HG02759 (cell line): Measurements from ENCODE around the gene FAM89A.
"Not testable (repeated sequence)": the region's sequence is repeated elsewhere in the genome, so short reads cannot be mapped to it uniquely, and the experiment has no call there.

Experiments
- ATAC-seq: cut with Tn5 transposase; IDR thresholded peaks from one replicate; pipeline ENCODE4 v1.9.1; 2021; ENCODE audit warnings: mild to moderate bottlenecking, moderate library complexity; ENCODE audit not compliant: unreplicated experiment

Gene FAM89A

DNA sequence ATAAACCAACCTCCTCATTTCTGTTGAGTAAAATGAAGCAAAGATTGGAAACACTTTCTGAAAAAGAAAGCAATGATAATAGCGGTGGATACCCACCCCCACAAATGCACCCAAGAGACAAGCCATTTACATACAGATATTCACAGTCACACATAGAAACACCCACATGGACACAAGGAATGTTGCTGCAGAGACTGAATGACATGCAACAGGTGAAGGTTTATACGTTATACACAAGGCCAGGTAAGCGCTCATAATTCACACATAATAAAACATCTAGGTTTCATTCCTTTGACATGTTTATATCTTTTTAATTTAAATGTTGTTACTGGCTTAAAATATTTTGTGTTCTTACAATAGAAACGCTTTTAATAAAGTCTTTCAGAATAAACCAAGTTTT lies 39.9 kb downstream of the FAM89A start:
- no peak for ATAC-seq

DNA sequence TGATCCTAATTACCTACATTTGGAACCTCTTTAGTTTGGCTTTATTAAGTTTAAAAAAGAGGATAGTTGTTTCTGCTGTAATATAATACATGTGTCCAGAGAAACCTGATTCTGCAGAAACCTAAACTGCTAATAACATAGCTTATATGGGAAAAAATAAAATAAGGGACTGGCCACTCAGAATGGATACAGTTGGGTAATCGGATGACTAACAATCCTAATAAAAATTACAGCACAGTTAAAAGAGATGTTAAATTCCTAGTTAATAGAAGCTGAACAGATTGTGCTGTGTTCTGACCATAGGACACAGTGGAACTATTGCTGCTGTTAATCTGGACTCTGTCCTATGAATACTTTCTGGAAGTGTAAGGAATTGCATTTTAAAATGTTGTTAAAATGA lies 45.2 kb downstream of the FAM89A start:
- no peak for ATAC-seq

DNA sequence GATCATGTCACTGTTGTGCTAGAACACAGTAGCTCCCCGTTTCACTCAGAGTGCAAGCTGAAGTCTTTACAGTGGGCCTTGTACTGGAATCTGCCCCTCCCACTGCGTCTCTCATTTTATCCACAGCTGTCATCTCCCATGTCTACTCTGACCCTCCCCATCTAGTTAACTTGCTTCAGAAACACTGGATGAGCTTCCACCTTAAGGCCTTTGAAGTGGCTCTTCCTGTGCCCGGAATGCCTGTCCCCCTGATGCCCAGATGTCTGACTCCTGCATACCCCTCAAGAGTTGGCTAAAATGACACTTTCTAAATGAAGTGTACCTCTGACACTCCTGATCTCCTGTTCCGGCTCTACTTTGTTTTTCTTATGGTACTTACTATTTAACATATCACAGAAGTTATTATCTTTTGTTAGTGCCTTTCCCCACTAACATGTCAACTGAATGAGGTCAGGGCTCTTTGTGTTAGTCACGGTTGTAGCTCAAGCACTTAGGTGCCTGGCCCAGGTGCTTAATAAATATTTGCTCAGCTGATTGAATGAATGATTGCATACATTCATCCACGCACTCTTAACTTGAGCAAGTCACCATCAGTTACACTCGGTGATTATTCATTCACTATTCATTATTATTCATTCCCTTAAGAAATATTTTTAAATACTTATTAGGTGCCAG lies 47.8 kb downstream of the FAM89A start:
- ATAC-seq = no peak

DNA sequence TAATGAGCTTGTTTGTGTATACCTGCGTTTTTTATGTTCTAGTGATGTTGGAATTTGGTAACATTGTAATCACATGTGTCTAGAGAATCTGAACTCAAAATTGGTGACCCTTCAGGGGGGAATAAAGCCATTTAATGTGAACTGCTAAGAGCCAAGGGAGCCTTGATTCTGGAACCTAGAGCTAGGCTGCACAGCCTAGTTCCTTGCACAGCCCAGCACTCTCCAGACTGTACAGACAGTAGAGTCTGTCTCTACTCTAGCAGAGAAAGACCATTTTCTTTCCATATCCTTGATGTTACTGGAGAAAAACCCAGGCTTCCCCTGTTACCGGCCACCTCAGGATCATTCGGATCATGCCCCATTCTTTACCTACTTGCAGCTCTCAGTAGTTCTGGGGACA lies 52.6 kb downstream of the FAM89A start:
- no peak for ATAC-seq

DNA sequence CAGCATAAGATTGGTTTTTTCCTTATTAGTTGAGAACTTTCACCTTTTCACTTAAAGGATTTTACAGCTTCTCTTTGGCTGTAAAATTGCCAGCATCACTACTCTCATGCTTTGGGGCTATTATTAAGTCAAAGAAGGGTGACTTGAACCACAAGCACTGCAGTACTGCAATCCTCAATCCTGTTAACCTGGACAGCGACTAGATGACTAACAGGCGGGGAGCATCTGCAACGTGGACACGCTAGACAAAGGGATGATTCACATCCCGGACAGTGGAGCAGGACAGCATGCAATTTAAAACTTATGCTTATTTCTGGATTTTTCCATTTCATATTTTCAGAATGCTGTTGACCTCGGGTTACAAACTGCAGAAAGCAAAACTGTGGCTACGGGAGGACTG lies 53.1 kb downstream of the FAM89A start:
- no peak for ATAC-seq

DNA sequence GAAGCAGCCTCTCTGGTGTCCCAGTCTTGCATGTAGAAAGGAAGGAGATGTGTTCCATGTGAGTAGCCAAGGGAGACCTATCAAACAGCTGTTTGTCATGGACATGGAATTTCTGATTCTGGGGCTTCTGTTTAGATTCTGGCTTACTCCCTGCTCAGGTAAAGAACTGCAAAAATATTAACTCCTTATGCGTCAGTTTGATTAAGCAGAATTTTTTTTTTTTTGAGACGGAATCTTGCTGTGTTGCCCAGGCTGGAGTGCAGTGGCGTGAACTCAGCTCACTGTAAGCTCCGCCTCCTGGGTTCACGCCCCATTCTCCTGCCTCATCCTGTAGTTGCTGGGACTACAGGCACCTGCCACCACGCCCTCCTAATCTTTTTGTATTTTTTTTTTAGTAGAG lies 54.3 kb downstream of the FAM89A start:
- no peak for ATAC-seq

DNA sequence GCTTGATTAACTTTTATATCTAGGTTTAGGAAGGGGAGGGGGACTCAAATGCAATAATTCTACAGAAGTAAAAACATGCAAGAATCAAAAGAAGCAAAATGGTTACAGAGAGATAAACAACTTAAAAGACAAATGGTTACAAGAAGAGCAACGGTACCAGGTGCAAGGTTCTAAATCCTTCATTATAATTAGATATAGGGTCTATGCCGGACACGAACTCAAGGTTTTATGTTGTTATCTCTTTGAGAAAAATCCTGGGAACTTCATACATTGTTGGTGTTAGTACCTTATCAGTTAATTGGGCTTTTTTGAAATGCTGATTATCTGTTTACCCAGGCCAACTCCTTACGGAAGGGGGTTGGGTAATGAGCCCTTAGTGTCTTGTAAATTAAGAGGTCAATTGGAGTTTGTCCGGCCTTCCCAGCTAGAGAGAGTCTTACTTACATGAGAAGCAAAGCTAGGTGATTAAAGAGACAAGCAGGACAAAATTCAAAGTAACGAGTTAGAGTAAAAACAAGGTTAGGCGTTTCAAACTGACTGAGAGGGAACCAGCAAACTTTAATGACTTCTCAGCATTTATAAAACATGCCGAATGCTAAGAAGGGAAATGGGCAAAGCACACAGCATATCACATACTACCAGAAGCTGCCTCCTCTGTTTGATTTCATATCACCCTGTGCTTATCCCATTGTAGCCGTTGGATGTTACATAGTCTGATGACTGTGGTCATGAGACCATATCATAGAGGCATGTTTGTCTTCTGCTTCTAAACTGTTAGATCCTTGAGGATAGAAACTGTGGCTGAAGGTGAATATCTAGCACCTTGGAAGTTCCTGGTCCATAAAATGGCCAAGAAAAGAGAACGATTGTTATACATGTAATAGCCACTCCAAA lies 55.2 kb downstream of the FAM89A start:
- ATAC-seq = not testable (repeated sequence)

DNA sequence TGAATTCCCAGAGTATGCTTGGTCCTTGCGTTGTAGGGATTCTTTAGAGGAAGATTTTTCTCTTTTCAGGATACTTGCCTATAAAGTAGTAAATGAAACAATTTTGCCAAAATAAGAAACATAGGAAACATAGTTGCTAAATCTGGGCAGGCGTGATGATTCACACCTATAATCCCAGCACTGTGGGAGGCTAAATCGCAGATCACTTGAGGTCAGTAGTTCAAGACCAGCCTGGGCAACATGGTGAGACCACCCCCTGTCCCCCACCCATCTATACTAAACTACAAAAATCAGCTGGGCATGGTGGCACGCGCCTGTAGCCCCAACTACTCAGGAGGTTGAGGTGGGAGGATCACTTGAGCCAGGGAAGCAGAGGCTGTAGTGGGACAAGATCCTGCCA lies 56.2 kb downstream of the FAM89A start:
- no peak for ATAC-seq

DNA sequence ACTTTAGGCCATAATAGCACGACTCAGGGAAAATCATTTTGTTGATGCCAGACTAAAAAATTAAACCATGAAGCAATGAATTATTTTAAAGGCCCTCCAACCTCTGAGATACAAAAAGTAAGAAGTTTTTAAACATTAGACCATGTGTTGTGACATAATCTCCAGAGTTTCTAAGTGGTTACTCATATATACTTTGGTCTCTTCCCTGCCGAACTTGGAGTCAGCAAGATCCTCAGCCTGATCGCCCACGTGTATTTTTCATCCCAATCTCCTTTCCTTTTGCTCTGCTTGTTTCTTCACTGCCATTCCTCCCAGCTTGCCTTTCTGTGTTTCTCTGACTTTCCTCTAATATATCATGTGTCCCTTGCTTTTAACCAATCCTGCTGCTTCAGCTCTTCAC lies 57.4 kb downstream of the FAM89A start:
- ATAC-seq = no peak

DNA sequence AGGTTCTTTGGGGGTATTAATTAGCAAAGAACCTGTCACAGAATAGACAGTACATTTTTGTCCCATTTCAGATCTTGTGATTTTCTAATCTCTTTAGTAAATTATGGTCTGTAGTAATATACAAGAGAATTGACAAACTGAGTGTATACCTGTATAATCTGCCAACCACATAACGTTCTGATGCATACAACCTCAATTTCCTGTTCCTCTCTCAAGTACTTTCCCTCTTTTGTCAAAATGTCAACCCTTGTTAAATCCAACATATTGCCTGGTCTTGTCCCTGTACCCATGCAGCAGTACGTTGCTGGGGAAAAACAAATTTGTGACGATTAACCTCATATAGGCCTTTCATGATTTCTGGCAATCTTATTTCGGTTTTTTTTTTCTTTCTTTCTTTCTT lies 60.1 kb downstream of the FAM89A start:
- ATAC-seq = no peak

DNA sequence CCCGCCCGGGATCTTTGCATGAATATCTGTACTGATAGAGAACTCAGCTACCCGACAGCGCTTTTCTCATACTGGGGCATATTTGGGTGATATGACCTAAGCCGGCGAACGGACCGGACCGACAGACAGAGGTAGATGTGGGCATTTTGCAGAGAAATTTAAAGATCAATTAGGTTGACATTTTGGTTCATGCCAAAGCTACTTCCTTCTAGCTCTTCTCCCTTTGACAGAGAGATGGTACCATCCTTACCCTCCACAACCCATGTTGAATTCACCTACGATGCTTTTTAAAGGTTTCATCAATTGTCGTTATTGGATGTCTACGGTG lies 60.7 kb downstream of the FAM89A start:
- ATAC-seq = no peak

DNA sequence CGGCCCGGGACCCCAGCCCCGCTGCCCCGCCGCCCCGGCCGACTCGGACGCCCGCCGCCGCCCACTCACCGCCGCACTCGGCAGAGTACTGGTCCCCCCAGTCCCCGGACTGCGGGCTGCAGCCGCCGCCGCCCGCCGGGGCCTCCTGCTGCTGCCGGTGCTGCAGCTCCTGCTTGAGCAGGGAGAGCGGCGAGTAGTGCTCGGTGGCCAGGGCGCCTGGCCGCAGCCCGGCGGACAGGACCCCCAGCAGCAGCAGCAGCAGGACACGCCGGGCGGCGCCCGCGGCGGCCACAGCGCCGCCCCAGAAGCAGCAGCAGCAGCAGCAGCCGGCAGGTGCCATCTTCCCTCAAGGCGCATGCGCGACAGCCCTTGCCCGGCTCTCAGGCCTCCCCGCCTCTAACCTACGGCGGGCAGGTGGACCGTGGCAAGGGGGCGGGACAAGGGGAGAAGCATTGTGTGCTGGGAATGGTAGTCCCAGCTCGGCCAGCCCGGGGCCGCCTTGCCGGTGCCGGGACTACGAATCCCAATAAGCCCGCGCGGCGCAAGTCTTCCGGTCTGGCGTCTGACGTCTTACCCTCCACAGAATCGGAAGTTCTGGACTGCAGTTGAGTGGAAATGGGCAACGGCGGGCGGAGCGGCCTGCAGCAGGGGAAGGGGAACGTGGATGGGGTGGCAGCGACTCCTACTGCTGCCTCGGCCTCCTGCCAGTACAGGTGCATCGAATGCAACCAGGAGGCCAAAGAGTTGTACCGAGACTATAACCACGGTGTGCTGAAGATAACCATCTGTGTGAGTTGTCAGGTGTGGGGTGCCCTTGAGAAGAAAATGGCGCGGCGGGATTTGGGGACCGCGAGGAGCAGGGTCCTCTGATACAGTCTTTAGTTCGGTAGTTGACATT lies 61.3 kb downstream of the FAM89A start, which contains the start of the genes ARV1 and TTC13:
TSS of gene ARV1 (plus strand) at position 604 of the 898 bp plus-strand sequence. CDS start at position 616, 12 bp downstream.
TSS of gene TTC13 (minus strand) at position 371 of the 898 bp plus-strand sequence. CDS start at position 340, 31 bp downstream.
- peak; percentile 93 for ATAC-seq

DNA sequence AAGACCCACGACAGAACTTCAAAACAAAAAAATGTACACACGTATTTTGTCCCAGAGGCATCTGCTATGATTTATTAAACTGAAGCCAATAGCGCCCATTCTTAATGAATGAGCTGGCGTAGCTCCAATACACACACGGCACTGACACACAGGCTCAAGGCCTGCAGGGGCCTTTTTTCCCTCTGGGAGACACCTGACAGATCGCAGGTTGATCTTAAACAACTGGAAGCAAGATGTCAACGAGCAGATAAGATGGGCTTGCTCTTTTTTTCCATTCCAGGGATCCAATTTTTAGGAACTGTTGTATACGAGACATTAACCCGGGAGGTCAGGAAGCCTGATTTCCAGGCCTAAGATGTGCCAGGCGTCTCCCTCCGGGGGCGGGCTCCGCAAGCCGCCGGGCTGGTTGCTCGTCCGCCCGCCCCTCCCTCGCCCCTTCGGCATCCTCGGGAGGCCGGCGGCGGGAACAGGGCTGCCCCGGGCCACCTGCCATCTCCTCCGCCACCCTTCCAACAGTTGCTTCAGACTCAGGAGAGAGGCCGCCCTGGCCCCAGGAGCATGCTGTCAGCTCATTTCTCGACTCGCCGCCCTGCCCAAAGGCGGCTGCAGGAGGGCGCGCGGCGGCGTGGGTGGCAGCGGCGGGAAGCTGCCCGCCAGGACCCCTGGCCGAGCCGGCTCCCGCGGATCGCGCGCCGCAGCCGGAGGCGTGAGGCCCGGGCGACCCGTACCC lies 62.1 kb downstream of the FAM89A start:
- ATAC-seq = peak; percentile 20

DNA sequence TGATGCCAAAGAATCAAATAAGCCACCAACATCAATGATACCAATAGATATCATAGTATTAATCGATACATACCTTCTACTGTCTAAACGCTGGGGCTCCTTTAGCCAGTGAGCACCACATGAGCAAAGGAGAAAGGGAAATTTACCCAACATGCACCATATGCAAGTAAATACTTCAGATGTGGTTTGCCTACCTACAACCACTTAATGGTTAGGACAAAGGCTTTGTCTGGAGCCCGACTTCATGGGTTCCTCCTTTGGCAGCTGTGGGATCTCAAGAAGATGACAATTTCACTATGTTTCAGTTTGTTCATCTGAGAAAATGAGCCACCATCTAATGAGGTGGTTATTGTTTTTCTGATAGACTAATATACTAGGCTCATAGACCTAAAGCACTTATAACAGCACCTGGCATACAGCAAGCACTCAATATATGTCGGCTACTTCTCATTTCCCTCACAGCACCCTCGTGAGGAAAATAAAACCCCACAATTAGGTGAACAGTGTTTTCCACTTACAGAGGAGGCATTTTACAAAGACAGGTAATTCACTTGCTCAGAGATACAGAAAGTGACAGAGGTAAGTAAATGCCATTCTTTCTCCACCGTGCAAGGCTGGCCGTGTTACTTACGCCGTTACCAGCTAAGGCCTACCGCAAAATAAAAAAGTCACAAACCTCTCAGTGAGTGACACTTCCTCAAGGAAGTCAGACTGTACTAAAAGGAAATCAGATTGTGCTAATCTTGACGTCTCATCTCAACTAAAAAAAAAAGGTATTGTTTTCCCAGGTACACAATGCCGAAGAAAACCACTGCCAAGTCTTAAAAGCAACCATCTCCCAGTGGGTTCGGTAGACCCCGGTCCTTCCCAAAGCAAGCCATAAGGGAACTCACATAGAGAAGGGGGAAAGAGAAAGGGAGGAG lies 63.0 kb downstream of the FAM89A start:
- ATAC-seq = no peak

DNA sequence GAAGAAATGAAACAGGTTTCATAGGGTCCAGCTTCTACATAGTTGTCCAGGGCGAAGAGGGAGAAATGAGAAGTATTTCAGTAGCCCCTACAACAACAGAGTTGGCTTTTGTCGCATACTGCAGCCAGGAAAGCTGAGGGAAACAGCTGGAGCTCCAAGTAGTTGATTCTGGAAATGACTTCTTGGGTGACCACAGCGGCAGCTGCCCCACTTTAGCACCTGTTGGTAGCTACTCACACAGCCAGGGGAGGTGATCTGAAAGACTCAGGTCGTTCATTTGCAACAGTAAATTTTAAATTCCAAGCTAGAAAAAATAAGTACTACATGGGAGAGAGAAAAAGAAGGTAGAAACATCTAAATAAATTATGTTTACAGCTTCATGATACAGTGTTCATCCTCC lies 63.7 kb downstream of the FAM89A start:
- no peak for ATAC-seq

DNA sequence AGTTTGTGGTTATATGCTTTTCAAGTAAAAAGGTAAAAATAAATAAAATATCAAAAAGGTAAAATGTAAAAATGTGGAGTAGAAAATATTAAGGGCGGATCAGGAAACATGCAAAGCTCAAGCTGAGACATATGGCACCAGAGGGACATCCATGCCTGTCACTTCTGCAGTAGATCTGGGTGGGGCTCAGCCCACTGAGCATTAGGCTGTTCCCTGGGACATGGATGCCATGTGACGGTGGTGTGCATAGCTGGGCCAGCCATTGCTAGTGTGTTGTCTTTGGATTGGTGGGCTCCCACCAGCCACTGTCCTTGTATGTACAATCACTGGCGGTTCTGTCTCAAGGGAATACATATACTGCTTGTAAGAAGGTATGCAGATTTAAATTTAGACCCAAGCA lies 64.4 kb downstream of the FAM89A start:
- no peak for ATAC-seq

DNA sequence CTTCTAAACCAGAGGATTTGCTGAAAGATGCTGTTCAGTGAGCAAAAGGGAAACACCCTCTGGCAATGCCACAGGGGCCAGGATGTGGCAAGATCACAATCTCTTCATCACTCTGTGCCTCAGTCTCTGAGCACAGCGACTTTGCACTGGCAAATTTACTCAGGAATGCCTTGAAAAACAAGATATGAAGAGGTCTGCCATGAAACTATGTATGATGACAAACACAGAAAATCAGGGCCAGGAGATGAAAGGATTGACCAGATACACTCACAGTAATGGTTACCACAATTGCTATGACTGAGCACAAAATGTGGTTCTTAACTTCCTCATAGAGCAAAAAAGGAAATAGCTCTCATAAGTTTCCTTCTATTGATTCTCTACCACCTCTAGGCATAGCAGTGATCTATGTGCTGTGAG lies 67.2 kb downstream of the FAM89A start:
- ATAC-seq = peak; percentile 70

DNA sequence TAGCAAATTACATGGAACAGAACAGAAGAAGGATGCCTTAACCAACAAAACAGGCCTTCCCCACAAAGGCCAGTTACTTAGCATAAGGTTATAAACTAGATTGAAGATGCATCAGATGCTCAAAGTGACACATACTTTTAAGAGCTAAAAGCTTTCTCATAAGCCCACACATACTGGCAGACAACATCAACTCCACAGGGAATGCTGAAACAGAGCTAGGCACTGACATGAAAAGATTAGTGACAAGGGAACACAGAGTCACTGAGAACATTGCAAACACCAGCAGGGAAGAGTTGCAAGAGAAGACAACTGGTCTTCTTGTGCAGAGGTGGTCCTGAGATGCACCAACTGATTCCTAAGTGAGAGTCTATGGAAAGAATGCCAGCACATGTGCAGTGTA lies 68.3 kb downstream of the FAM89A start:
- no peak for ATAC-seq

DNA sequence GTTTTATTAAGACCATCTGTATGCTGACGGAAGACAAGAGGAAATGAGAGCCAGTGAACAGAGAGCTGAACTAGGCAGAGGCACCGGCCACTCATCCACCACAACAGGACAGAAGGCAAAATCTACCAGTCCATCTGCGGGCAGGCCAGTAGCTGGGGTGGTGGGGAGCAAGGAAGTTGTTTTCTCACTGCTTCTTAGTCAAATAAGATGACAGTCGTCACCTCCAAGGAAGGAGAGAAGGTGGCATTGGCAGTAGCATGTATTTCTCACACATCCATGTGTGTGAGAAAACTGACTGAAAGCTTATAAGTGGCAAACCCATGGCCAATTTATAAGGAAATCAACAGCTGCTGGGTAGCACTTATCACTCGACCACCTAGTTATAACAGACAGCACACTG lies 69.6 kb downstream of the FAM89A start:
- no peak for ATAC-seq
